Measurements from ENCODE around the gene REELD1.

REELD1 gene

DNA sequence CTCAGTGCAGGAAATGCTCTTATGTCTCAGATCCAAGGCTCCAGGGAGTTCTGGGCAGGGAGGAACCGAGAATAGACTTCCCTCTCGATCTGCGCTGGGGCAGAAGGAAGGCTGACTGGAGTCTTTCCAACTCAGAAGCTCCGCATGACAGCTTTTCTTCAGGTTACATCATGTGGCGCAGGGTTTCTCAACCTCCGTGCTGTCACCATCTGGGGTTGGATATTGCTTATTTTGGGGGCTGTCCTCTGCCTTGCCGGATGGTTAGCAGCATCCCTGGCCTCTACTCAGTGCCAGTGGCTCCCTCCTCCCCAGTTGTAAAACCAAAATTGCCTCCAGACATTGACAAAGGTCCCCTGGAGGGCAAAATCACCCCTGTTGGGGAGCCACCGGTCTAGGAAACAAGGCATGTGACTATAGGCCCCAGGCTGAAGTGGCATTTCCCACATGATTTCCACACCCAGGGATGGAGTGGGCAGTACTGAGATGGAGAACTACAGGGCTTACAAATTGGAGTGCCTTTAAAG, 21.4 kb downstream of the REELD1 start:
- CTCF ChIA-PET, result interaction anchor here (0.7 to 1.6 kb wide), 2 partner anchors 9 to 867 kb away, joined by 3 read pairs; no protein-coding TSS in a partner anchor
- TF ChIP-seq OSR2 (tag by site-specific recombination; IDR thresholded peaks at IDR 0.05) (no peak), KLF7 (tag by site-specific recombination; IDR thresholded peaks at IDR 0.05; ENCODE audit: borderline replicate concordance) (no peak), ZNF530 (tag by site-specific recombination; IDR thresholded peaks at IDR 0.05; ENCODE audit: low read depth) (no peak), ZSCAN30 (tag by site-specific recombination; IDR thresholded peaks at IDR 0.05) (no peak), YY1 (tag by site-specific recombination; IDR thresholded peaks at IDR 0.05) (no peak)
- TF ChIP-seq, protein P1, sequence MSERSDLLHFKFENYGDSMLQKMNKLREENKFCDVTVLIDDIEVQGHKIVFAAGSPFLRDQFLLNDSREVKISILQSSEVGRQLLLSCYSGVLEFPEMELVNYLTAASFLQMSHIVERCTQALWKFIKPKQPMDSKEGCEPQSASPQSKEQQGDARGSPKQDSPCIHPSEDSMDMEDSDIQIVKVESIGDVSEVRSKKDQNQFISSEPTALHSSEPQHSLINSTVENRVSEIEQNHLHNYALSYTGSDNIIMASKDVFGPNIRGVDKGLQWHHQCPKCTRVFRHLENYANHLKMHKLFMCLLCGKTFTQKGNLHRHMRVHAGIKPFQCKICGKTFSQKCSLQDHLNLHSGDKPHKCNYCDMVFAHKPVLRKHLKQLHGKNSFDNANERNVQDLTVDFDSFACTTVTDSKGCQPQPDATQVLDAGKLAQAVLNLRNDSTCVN (tag by site-specific recombination; optimal IDR thresholded peaks at IDR 0.05), result no peak
- TF ChIP-seq, protein P2, sequence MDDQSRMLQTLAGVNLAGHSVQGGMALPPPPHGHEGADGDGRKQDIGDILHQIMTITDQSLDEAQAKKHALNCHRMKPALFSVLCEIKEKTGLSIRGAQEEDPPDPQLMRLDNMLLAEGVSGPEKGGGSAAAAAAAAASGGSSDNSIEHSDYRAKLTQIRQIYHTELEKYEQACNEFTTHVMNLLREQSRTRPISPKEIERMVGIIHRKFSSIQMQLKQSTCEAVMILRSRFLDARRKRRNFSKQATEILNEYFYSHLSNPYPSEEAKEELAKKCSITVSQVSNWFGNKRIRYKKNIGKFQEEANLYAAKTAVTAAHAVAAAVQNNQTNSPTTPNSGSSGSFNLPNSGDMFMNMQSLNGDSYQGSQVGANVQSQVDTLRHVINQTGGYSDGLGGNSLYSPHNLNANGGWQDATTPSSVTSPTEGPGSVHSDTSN (CRISPR knock-in tag; IDR thresholded peaks at IDR 0.05), result no peak

DNA sequence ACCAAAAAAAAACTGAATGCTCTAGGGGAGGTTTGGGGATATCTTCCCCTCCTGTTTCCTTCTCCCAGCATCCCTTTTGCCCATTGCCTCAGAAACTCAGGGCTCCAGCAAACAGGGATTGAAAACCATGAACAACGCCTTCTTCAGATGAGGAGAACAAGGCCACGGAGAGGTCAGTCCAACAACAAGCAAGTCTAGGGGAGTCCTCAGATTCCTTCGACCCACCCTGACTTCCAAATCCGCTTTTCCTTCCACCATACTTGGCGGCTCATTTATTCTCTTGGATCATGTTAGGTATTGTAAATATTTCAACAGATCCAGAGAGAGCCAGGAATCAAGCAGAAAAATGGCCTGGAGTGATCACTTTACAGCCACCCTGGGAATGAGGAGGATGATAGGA, 21.9 kb downstream of the REELD1 start:
- ChIA-PET CTCF (interaction anchor here (1.6 kb wide), 1 partner anchor 9 kb away, joined by 3 read pairs; no protein-coding TSS in a partner anchor), POLR2A (no interaction called here)
- no peak overlapping the region for H3K27ac ChIP-seq (ENCODE audit: extremely low read depth, low read depth, low read length)
- H3K4me1 ChIP-seq (ENCODE audit: control insufficient read depth, insufficient read depth, low read length), result no peaks in the 10 kb centered on the region
- no peaks in the 10 kb centered on the region for H3K36me3 ChIP-seq (ENCODE audit: control insufficient read depth in 2 of 2, insufficient read depth in 1 of 2, low read length in 2 of 2)
- H3K4me3 ChIP-seq (ENCODE audit: low read depth, low read length), result no peak overlapping the region
- no peaks in the 10 kb centered on the region for H3K9me3 ChIP-seq (ENCODE audit: control insufficient read depth, insufficient read depth, low read depth, low read length)
- no peak for TF ChIP-seq ZNF558 (tag by site-specific recombination; IDR thresholded peaks at IDR 0.05)
- no peak for TF ChIP-seq SP2 (tag by site-specific recombination; IDR thresholded peaks at IDR 0.05)
- TF ChIP-seq ZNF707 (tag by site-specific recombination; IDR thresholded peaks at IDR 0.05), result no peak
- TF ChIP-seq, protein P3, sequence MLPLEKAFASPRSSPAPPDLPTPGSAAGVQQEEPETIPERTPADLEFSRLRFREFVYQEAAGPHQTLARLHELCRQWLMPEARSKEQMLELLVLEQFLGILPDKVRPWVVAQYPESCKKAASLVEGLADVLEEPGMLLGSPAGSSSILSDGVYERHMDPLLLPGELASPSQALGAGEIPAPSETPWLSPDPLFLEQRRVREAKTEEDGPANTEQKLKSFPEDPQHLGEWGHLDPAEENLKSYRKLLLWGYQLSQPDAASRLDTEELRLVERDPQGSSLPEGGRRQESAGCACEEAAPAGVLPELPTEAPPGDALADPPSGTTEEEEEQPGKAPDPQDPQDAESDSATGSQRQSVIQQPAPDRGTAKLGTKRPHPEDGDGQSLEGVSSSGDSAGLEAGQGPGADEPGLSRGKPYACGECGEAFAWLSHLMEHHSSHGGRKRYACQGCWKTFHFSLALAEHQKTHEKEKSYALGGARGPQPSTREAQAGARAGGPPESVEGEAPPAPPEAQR (tag by site-specific recombination; IDR thresholded peaks at IDR 0.05), result no peak
- TF ChIP-seq, protein P4, sequence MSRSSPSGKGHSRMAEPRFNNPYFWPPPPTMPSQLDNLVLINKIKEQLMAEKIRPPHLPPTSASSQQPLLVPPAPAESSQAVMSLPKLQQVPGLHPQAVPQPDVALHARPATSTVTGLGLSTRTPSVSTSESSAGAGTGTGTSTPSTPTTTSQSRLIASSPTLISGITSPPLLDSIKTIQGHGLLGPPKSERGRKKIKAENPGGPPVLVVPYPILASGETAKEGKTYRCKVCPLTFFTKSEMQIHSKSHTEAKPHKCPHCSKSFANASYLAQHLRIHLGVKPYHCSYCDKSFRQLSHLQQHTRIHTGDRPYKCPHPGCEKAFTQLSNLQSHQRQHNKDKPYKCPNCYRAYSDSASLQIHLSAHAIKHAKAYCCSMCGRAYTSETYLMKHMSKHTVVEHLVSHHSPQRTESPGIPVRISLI (tag by site-specific recombination; IDR thresholded peaks at IDR 0.05), result no peak
- TF ChIP-seq, protein P5, sequence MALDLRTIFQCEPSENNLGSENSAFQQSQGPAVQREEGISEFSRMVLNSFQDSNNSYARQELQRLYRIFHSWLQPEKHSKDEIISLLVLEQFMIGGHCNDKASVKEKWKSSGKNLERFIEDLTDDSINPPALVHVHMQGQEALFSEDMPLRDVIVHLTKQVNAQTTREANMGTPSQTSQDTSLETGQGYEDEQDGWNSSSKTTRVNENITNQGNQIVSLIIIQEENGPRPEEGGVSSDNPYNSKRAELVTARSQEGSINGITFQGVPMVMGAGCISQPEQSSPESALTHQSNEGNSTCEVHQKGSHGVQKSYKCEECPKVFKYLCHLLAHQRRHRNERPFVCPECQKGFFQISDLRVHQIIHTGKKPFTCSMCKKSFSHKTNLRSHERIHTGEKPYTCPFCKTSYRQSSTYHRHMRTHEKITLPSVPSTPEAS (tag by site-specific recombination; IDR thresholded peaks at IDR 0.05), result no peak
- TF ChIP-seq, protein P6, sequence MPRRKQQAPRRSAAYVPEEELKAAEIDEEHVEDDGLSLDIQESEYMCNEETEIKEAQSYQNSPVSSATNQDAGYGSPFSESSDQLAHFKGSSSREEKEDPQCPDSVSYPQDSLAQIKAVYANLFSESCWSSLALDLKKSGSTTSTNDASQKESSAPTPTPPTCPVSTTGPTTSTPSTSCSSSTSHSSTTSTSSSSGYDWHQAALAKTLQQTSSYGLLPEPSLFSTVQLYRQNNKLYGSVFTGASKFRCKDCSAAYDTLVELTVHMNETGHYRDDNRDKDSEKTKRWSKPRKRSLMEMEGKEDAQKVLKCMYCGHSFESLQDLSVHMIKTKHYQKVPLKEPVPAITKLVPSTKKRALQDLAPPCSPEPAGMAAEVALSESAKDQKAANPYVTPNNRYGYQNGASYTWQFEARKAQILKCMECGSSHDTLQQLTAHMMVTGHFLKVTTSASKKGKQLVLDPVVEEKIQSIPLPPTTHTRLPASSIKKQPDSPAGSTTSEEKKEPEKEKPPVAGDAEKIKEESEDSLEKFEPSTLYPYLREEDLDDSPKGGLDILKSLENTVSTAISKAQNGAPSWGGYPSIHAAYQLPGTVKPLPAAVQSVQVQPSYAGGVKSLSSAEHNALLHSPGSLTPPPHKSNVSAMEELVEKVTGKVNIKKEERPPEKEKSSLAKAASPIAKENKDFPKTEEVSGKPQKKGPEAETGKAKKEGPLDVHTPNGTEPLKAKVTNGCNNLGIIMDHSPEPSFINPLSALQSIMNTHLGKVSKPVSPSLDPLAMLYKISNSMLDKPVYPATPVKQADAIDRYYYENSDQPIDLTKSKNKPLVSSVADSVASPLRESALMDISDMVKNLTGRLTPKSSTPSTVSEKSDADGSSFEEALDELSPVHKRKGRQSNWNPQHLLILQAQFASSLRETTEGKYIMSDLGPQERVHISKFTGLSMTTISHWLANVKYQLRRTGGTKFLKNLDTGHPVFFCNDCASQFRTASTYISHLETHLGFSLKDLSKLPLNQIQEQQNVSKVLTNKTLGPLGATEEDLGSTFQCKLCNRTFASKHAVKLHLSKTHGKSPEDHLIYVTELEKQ (tag by site-specific recombination; IDR thresholded peaks at IDR 0.05; ENCODE audit: borderline replicate concordance), result no peak
- TF ChIP-seq WT1 (tag by site-specific recombination; IDR thresholded peaks at IDR 0.05), result no peak
- TF ChIP-seq ZSCAN23 (tag by site-specific recombination; IDR thresholded peaks at IDR 0.05), result no peak
- no peak for TF ChIP-seq TRIM28 (IDR thresholded peaks at IDR 0.05; ENCODE audit: borderline replicate concordance, low read length)
- no peak for TF ChIP-seq HOXC10 (CRISPR knock-in tag; IDR thresholded peaks at IDR 0.05)
- TF ChIP-seq ZNF501 (tag by site-specific recombination; IDR thresholded peaks at IDR 0.05), result no peak
- TF ChIP-seq ZNF792 (tag by site-specific recombination; IDR thresholded peaks at IDR 0.05), result no peak
- TF ChIP-seq, protein P7, sequence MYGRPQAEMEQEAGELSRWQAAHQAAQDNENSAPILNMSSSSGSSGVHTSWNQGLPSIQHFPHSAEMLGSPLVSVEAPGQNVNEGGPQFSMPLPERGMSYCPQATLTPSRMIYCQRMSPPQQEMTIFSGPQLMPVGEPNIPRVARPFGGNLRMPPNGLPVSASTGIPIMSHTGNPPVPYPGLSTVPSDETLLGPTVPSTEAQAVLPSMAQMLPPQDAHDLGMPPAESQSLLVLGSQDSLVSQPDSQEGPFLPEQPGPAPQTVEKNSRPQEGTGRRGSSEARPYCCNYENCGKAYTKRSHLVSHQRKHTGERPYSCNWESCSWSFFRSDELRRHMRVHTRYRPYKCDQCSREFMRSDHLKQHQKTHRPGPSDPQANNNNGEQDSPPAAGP (tag by site-specific recombination; IDR thresholded peaks at IDR 0.05), result no peak
- TF ChIP-seq, protein P8, sequence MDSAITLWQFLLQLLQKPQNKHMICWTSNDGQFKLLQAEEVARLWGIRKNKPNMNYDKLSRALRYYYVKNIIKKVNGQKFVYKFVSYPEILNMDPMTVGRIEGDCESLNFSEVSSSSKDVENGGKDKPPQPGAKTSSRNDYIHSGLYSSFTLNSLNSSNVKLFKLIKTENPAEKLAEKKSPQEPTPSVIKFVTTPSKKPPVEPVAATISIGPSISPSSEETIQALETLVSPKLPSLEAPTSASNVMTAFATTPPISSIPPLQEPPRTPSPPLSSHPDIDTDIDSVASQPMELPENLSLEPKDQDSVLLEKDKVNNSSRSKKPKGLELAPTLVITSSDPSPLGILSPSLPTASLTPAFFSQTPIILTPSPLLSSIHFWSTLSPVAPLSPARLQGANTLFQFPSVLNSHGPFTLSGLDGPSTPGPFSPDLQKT (IDR thresholded peaks at IDR 0.05; ENCODE audit: borderline replicate concordance, low read depth, low read length), result no peak
- no peak for TF ChIP-seq OSR2 (tag by site-specific recombination; IDR thresholded peaks at IDR 0.05)

More for the DNA sequence above, 21.4 kb downstream of the REELD1 start:
- Histone ChIP-seq H3K4me1 (ENCODE audit: control insufficient read depth, insufficient read depth, low read length) (no peaks in the 10 kb centered on the region), H3K27ac (ENCODE audit: extremely low read depth, low read depth, low read length) (no peak overlapping the region), H3K9me3 (ENCODE audit: control insufficient read depth, insufficient read depth, low read depth, low read length) (no peaks in the 10 kb centered on the region), H3K36me3 (ENCODE audit: control insufficient read depth in 2 of 2, insufficient read depth in 1 of 2, low read length in 2 of 2) (no peaks in the 10 kb centered on the region), H3K4me3 (ENCODE audit: low read depth, low read length) (no peak overlapping the region)
- POLR2A ChIA-PET, result no interaction called here
